IMR-90 (cell line): ENCODE results near the gene AHCYL1. TPM values are rescaled to one million over a fixed set of nuclear protein-coding genes. Genes with fewer than 3 reads are reported as not detected.

Experiments
- ATAC-seq: fragments of 200-7000 bp; cut with Tn5 transposase; 2 replicates; pipeline ENCODE4 v1.9.1; 2020; ENCODE audit warnings: low read depth, mild to moderate bottlenecking, moderate library complexity
- BruUV-seq: library from RNA; stranded (reverse); fragments of 400-500 nt; replicated peaks from 2 replicates; lab custom pipeline; 2021; lab: Mats Ljungman, UMichigan
- CTCF ChIA-PET: fragments of 300-600 bp; formaldehyde crosslinking; extraction: SDS; loops from one replicate; lab custom pipeline; 2021; ENCODE audit warnings: antibody characterized with exemption; lab: Yijun Ruan, JAX
- POLR2A ChIA-PET: fragments of 300-600 bp; sonication (Branson Sonifier 250); formaldehyde crosslinking; loops from one replicate; lab custom pipeline; 2022; ENCODE audit warnings: antibody characterized with exemption; ENCODE audit not compliant: unreplicated experiment; lab: Charles Lee
- DNase-seq: peaks from one replicate; pipeline ENCODE4 v3.0.0; 2013
- H2AFZ ChIP-seq: replicated peaks from 2 replicates; pipeline ENCODE3; 2013; ENCODE audit warnings: low read length, mild to moderate bottlenecking; ENCODE audit not compliant: poor library complexity
- H2AK5ac ChIP-seq: 2 replicates; pipeline ENCODE4 v1.6.1; 2013; ENCODE audit warnings: low read depth, low read length, inconsistent platforms
- H2AK9ac ChIP-seq: replicated peaks from 2 replicates; pipeline ENCODE3; 2013; ENCODE audit warnings: mild to moderate bottlenecking, low read depth, low read length, moderate library complexity; ENCODE audit not compliant: poor library complexity
- H2BK120ac ChIP-seq: 2 replicates; pipeline ENCODE4 v1.6.1; 2013; ENCODE audit warnings: low read depth, low read length, inconsistent platforms
- H2BK15ac ChIP-seq: 3 replicates; pipeline ENCODE4 v1.6.1; 2013; ENCODE audit warnings: low read depth, low read length, inconsistent platforms
- H2BK20ac ChIP-seq: 2 replicates; pipeline ENCODE4 v1.6.1; 2013; ENCODE audit warnings: low read depth, mild to moderate bottlenecking, inconsistent platforms, low read length, moderate library complexity
- H2BK5ac ChIP-seq: 2 replicates; pipeline ENCODE4 v1.6.1; 2013; ENCODE audit warnings: mild to moderate bottlenecking, low read depth, low read length, inconsistent platforms; ENCODE audit not compliant: poor library complexity, severe bottlenecking
- H3K14ac ChIP-seq: replicated peaks from 2 replicates; pipeline ENCODE4 v1.6.1; 2013; ENCODE audit warnings: low read depth, low read length, inconsistent platforms
- H3K18ac ChIP-seq: 2 replicates; pipeline ENCODE4 v1.6.1; 2013; ENCODE audit warnings: low read depth, low read length, control low read depth
- H3K23ac ChIP-seq: 2 replicates; pipeline ENCODE4 v1.6.1; 2013; ENCODE audit warnings: low read depth, low read length, inconsistent platforms
- H3K27ac ChIP-seq: 2 replicates; pipeline ENCODE4 v1.5.1; 2013; ENCODE audit warnings: mild to moderate bottlenecking, control low read depth, low read length; ENCODE audit not compliant: insufficient read depth
- H3K27me3 ChIP-seq: 2 replicates; pipeline ENCODE4 v1.6.1; 2013; ENCODE audit warnings: low read length; ENCODE audit not compliant: control insufficient read depth, insufficient read depth
- H3K36me3 ChIP-seq: 2 replicates; pipeline ENCODE4 v1.6.1; 2013; ENCODE audit warnings: low read length, mixed read lengths; ENCODE audit not compliant: control insufficient read depth, insufficient read depth
- H3K4ac ChIP-seq: 2 replicates; pipeline ENCODE4 v1.6.1; 2013; ENCODE audit warnings: low read depth, low read length, inconsistent platforms
- H3K4me1 ChIP-seq: 2 replicates; pipeline ENCODE4 v1.6.1; 2013; ENCODE audit warnings: low read length, mixed read lengths; ENCODE audit not compliant: control insufficient read depth, insufficient read depth
- H3K4me2 ChIP-seq: 2 replicates; pipeline ENCODE4 v1.6.1; 2013; ENCODE audit warnings: low read depth, mild to moderate bottlenecking, control low read depth, low read length, moderate library complexity
- H3K4me3 ChIP-seq: 2 replicates; pipeline ENCODE4 v1.5.1; 2013; ENCODE audit warnings: low read depth, mild to moderate bottlenecking, control low read depth, low read length, moderate library complexity; ENCODE audit not compliant: insufficient read depth
- H3K56ac ChIP-seq: 2 replicates; pipeline ENCODE4 v1.6.1; 2013; ENCODE audit warnings: low read length, inconsistent platforms; ENCODE audit not compliant: insufficient read depth; ENCODE audit errors: extremely low read depth
- H3K79me1 ChIP-seq, 2 experiments: 2 replicates each; pipeline ENCODE4 v1.6.1; 2013; ENCODE audit warnings: low read length in 2 of 2, inconsistent platforms in 1 of 2, low read depth in 1 of 2
- H3K9ac ChIP-seq: 2 replicates; pipeline ENCODE4 v1.6.1; 2013; ENCODE audit warnings: low read depth, low read length, control low read depth
- H3K9me1 ChIP-seq: 2 replicates; pipeline ENCODE4 v1.6.1; 2013; ENCODE audit warnings: low read length, inconsistent platforms; ENCODE audit not compliant: insufficient read depth
- H3K9me3 ChIP-seq: 2 replicates; pipeline ENCODE4 v1.6.1; 2013; ENCODE audit warnings: low read length; ENCODE audit not compliant: control insufficient read depth, insufficient read depth
- H4K20me1 ChIP-seq: 2 replicates; pipeline ENCODE4 v1.6.1; 2013; ENCODE audit warnings: low read length, inconsistent platforms; ENCODE audit not compliant: insufficient read depth
- H4K5ac ChIP-seq: 2 replicates; pipeline ENCODE4 v1.6.1; 2013; ENCODE audit warnings: mild to moderate bottlenecking, low read depth, low read length, control low read depth
- H4K8ac ChIP-seq, 2 experiments: 2 replicates each; pipeline ENCODE4 v1.6.1; 2013; ENCODE audit warnings: low read depth in 2 of 2, low read length in 2 of 2, control low read depth in 1 of 2, inconsistent platforms in 1 of 2
- H4K91ac ChIP-seq: 2 replicates; pipeline ENCODE4 v1.6.1; 2013; ENCODE audit warnings: low read depth, low read length, inconsistent platforms; ENCODE audit not compliant: insufficient read depth
- CHD1 ChIP-seq: IDR thresholded peaks from 2 replicates; pipeline ENCODE4 v1.6.1; 2012; ENCODE audit warnings: low read depth, low read length, improper control_type of control experiment
- FOS ChIP-seq: fragments of 150-350 bp; IDR thresholded peaks from 2 replicates; pipeline ENCODE4 v1.6.1; 2016; ENCODE audit warnings: low read depth, low read length
- MAZ ChIP-seq: IDR thresholded peaks from 2 replicates; pipeline ENCODE4 v1.6.1; 2012; ENCODE audit warnings: low read depth, mild to moderate bottlenecking, low read length, improper control_type of control experiment, moderate library complexity, borderline replicate concordance
- MXI1 ChIP-seq: IDR thresholded peaks from 2 replicates; pipeline ENCODE4 v1.6.1; 2012; ENCODE audit warnings: low read depth, mild to moderate bottlenecking, low read length, moderate library complexity, borderline replicate concordance
- NFE2L2 ChIP-seq: fragments of 150-350 bp; IDR thresholded peaks from 2 replicates; pipeline ENCODE4 v1.6.1; 2016; ENCODE audit warnings: low read depth, mild to moderate bottlenecking, low read length
- POLR2A ChIP-seq: IDR thresholded peaks from 2 replicates; pipeline ENCODE4 v1.6.1; 2012; ENCODE audit warnings: mild to moderate bottlenecking, low read depth, low read length
- RCOR1 ChIP-seq: IDR thresholded peaks from 2 replicates; pipeline ENCODE4 v1.6.1; 2012; ENCODE audit warnings: mild to moderate bottlenecking, low read length, improper control_type of control experiment; ENCODE audit not compliant: insufficient replicate concordance
- RFX5 ChIP-seq: IDR thresholded peaks from 2 replicates; pipeline ENCODE4 v1.8.0; 2012; ENCODE audit warnings: low read depth, mild to moderate bottlenecking, low read length, moderate library complexity
- SMC3 ChIP-seq: fragments of 150-350 bp; IDR thresholded peaks from 2 replicates; pipeline ENCODE4 v1.6.1; 2016; ENCODE audit warnings: low read depth, mild to moderate bottlenecking, antibody characterized with exemption, low read length, moderate library complexity
- WGBS, 2 experiments: methylation state at CpG; one replicate each; pipeline versions ENCODE4 v1.1.5 to v1.1.7; 2013; ENCODE audit warnings: missing lambda C conversion rate in 2 of 2; ENCODE audit not compliant: insufficient read length in 1 of 2; ENCODE audit errors: extremely low coverage in 2 of 2; 5-methylcytosine and 5-hydroxymethylcytosine counted together
- dilution Hi-C: fragments of 300-500 bp; cut with HindIII; formaldehyde crosslinking; loops from one replicate; pipeline ENCODE4 v1.14.3; 2018; ENCODE audit warnings: low sequenced_read_pairs; ENCODE audit not compliant: unreplicated experiment
- in situ Hi-C: fragments of 300-500 bp; cut with MboI; formaldehyde crosslinking; loops from 3 replicates; pipeline ENCODE4 v1.14.3; 2019; ENCODE audit warnings: low sequenced_read_pairs, inconsistent platforms, mixed read lengths
- intact Hi-C: fragments of 100-400 bp; cut with micrococcal nuclease; formaldehyde crosslinking; loops from 2 replicates; pipeline ENCODE4 v1.10.0; 2022
- polyA plus RNA-seq, 3 experiments: library from polyadenylated mRNA; depleted of rRNA; stranded (reverse); fragments of >200 nt; gene quantifications; 2 replicates each; pipeline ENCODE4 v1.2.3, GENCODE V29; 2012; ENCODE audit warnings: low replicate concordance in 1 of 3
- total RNA-seq: library from RNA; depleted of rRNA; stranded (reverse); fragments of >200 nt; gene quantifications from 2 replicates; pipeline ENCODE4 v1.2.3, GENCODE V29; 2012
- TF ChIP-seq, protein P1 (sequence below): fragments of 150-350 bp; IDR thresholded peaks from 2 replicates; pipeline ENCODE4 v1.6.1; 2017; ENCODE audit warnings: mild to moderate bottlenecking, antibody characterized with exemption, low read length, low read depth
- TF ChIP-seq, protein P2 (sequence below): conservative IDR thresholded peaks from 2 replicates; pipeline ENCODE4 v1.5.1; 2012; ENCODE audit warnings: mild to moderate bottlenecking, low read depth, low read length, improper control_type of control experiment

Gene AHCYL1
- total and polyA plus RNA-seq, 2 of the 4 experiments (the other 2 are of a cell fraction): 75.1 to 76.0 TPM

DNA sequence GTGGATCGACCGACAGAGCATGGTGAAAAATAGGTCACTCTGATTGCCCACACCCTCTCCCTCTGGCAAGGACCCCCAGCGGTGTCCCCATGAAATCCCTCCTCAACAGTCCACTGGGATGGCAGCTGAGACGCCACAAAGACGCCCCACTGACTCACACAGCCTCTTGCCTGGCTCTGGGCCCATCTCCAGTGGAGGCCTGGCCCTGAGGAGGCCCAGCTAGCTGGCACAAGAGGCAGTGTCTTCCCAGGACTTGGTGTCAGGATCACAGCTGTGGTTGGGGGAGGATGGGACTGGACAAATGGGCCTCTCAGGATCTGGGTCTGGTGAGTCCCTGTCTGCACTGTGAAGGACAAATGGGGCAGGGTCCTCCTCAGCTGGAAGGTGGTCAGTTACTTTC lies 81.3 kb downstream of the AHCYL1 start:
- Histone ChIP-seq H3K18ac (no peak overlapping the region), H3K4me1 (no peaks in the 10 kb centered on the region; the same call in 1 of the 2 replicates), H2BK20ac (no peak overlapping the region), H2BK15ac (no peak overlapping the region), H3K79me1 (no peaks in the 10 kb centered on the region), H3K27me3 (peaks cover 49% of the 10 kb centered on the region), H4K5ac (no peak overlapping the region), H4K8ac (no peak overlapping the region), H3K4ac (no peak overlapping the region), H4K20me1 (peaks cover 26% of the 10 kb centered on the region; the same call in 1 of the 2 replicates), H3K4me3 (no peak overlapping the region), H3K4me2 (no peak overlapping the region), H2AK9ac (no peak overlapping the region), H2BK5ac (no peak overlapping the region), H3K36me3 (no peaks in the 10 kb centered on the region), H3K9ac (no peak overlapping the region), H3K9me3 (peaks cover 24% of the 10 kb centered on the region), H3K9me1 (no peaks in the 10 kb centered on the region), H3K23ac (no peak overlapping the region), H4K91ac (no peak overlapping the region), H3K56ac (no peak overlapping the region), H3K27ac (no peak overlapping the region), H2AK5ac (no peak overlapping the region), H3K14ac (no peak overlapping the region), H2BK120ac (no peak overlapping the region), H2AFZ (no peak overlapping the region)
- BruUV-seq: no TSS peak
- intact Hi-C loops (no loop called here), dilution Hi-C loops (no loop called here), in situ Hi-C loops (no loop called here)
- TF ChIP-seq CHD1: no peak
- TF ChIP-seq MXI1: no peak
- TF ChIP-seq, protein P1, sequence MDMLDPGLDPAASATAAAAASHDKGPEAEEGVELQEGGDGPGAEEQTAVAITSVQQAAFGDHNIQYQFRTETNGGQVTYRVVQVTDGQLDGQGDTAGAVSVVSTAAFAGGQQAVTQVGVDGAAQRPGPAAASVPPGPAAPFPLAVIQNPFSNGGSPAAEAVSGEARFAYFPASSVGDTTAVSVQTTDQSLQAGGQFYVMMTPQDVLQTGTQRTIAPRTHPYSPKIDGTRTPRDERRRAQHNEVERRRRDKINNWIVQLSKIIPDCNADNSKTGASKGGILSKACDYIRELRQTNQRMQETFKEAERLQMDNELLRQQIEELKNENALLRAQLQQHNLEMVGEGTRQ: no peak
- TF ChIP-seq, protein P2, sequence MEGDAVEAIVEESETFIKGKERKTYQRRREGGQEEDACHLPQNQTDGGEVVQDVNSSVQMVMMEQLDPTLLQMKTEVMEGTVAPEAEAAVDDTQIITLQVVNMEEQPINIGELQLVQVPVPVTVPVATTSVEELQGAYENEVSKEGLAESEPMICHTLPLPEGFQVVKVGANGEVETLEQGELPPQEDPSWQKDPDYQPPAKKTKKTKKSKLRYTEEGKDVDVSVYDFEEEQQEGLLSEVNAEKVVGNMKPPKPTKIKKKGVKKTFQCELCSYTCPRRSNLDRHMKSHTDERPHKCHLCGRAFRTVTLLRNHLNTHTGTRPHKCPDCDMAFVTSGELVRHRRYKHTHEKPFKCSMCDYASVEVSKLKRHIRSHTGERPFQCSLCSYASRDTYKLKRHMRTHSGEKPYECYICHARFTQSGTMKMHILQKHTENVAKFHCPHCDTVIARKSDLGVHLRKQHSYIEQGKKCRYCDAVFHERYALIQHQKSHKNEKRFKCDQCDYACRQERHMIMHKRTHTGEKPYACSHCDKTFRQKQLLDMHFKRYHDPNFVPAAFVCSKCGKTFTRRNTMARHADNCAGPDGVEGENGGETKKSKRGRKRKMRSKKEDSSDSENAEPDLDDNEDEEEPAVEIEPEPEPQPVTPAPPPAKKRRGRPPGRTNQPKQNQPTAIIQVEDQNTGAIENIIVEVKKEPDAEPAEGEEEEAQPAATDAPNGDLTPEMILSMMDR: no peak
- TF ChIP-seq RFX5: no peak
- no peak for TF ChIP-seq RCOR1
- TF ChIP-seq MAZ: no peak
- TF ChIP-seq NFE2L2: no peak
- TF ChIP-seq SMC3: no peak
- TF ChIP-seq FOS: no peak
- TF ChIP-seq POLR2A: no peak
- 92% methylated on average over 2 of the region's 5 CpGs; no CpG with 5 or more reads in 1 of the 2 experiments for WGBS, 2 experiments
- POLR2A ChIA-PET: no interaction called here
- ATAC-seq (no peak), DNase-seq (no peak)
- CTCF ChIA-PET: interaction anchor here (0.9 to 1.5 kb wide), 2 partner anchors 10 to 22 kb away, joined by 3 to 6 read pairs; no protein-coding TSS in a partner anchor
